Measurements from ENCODE around the gene TMEM156.

GRCh38 chr4:39046249-39046648 is 14.0 kb upstream of the TMEM156 start:
- TF ChIP-seq EZH2 (IDR thresholded peaks at IDR 0.05; ENCODE audit: low read length) (no peak), CTCF (optimal IDR thresholded peaks at IDR 0.05 in 1 of 3, IDR thresholded peaks at IDR 0.05 in 1 of 3, conservative IDR thresholded peaks at IDR 0.05 in 1 of 3; ENCODE audit: extremely low read depth in 1 of 3, insufficient read depth in 2 of 3, low read length in 3 of 3) (no peak)

All from keratinocyte (primary cell).